HL-60/S4 (cell line): Measurements from ENCODE around the gene SLC16A12.

ENCODE experiments used
- in situ Hi-C: fragments of 300-500 bp; cut with MboI; formaldehyde crosslinking; loops from 2 replicates; pipeline ENCODE4 v1.14.3; 2022; ENCODE audit warnings: low sequenced_read_pairs

Gene SLC16A12

GRCh38 chr10:89516149-89516832 is 19.1 kb downstream of the SLC16A12 start:
- in situ Hi-C loops = no loop called here

- in situ Hi-C loops = no loop called here
These were observed 20.2 kb downstream of the SLC16A12 start for GRCh38 chr10:89515031-89515841.

GRCh38 chr10:89513206-89513605 is 22.2 kb downstream of the SLC16A12 start:
- in situ Hi-C loops = no loop called here

GRCh38 chr10:89505640-89506275 is 29.6 kb downstream of the SLC16A12 start:
- in situ Hi-C loops = no loop called here

GRCh38 chr10:89504691-89505090 is 30.7 kb downstream of the SLC16A12 start:
- in situ Hi-C loops = no loop called here

- in situ Hi-C loops = no loop called here
These were observed 31.6 kb downstream of the SLC16A12 start for GRCh38 chr10:89503652-89504370.

- in situ Hi-C loops = no loop called here
These were observed 32.2 kb downstream of the SLC16A12 start for GRCh38 chr10:89503151-89503550.

GRCh38 chr10:89502549-89502948 is 32.8 kb downstream of the SLC16A12 start:
- in situ Hi-C loops = no loop called here

GRCh38 chr10:89494575-89494974 is 40.8 kb downstream of the SLC16A12 start:
- in situ Hi-C loops = no loop called here

- in situ Hi-C loops = no loop called here
These were observed 41.3 kb downstream of the SLC16A12 start for GRCh38 chr10:89494068-89494467.

GRCh38 chr10:89491932-89492331 is 43.5 kb downstream of the SLC16A12 start:
- in situ Hi-C loops = no loop called here

- in situ Hi-C loops = no loop called here
These were observed 44.6 kb downstream of the SLC16A12 start for GRCh38 chr10:89490596-89491335.

- in situ Hi-C loops = no loop called here
These were observed 53.1 kb downstream of the SLC16A12 start for GRCh38 chr10:89482256-89482655.

- in situ Hi-C loops = no loop called here
These were observed 53.7 kb downstream of the SLC16A12 start for GRCh38 chr10:89481662-89482061.

- in situ Hi-C loops = no loop called here
These were observed 55.5 kb downstream of the SLC16A12 start for GRCh38 chr10:89479771-89480446.

GRCh38 chr10:89478739-89479654 is 56.4 kb downstream of the SLC16A12 start:
- in situ Hi-C loops = no loop called here

- in situ Hi-C loops = no loop called here
These were observed 57.2 kb downstream of the SLC16A12 start for GRCh38 chr10:89478085-89478738.

GRCh38 chr10:89476150-89476549 is 59.2 kb downstream of the SLC16A12 start:
- in situ Hi-C loops = no loop called here
